BLaER1 (cell line): ENCODE measurements around the gene NOL4L.

Experiments used
- H3K27ac ChIP-seq: shearing (Covaris generic); formaldehyde crosslinking; 2 replicates; pipeline ENCODE4 v1.8.1; 2022
- H3K27me3 ChIP-seq: shearing (Covaris generic); formaldehyde crosslinking; 2 replicates; pipeline ENCODE4 v1.8.1; 2022
- H3K36me3 ChIP-seq: shearing (Covaris generic); formaldehyde crosslinking; 2 replicates; pipeline ENCODE4 v1.8.1; 2022
- H3K4me1 ChIP-seq: shearing (Covaris generic); formaldehyde crosslinking; 2 replicates; pipeline ENCODE4 v1.8.1; 2022
- H3K4me2 ChIP-seq: shearing (Covaris generic); formaldehyde crosslinking; 2 replicates; pipeline ENCODE4 v1.8.1; 2022
- H3K4me3 ChIP-seq: shearing (Covaris generic); formaldehyde crosslinking; 2 replicates; pipeline ENCODE4 v1.8.1; 2022
- H3K9ac ChIP-seq: shearing (Covaris generic); formaldehyde crosslinking; 2 replicates; pipeline ENCODE4 v1.8.1; 2022
- H3K9me3 ChIP-seq: shearing (Covaris generic); formaldehyde crosslinking; 2 replicates; pipeline ENCODE4 v1.8.1; 2022
- H4K20me1 ChIP-seq: shearing (Covaris generic); formaldehyde crosslinking; 2 replicates; pipeline ENCODE4 v1.8.1; 2022
- Cebpa-rat ChIP-seq: shearing (Covaris generic); IDR thresholded peaks from 2 replicates; pipeline ENCODE4 v1.8.1; 2022

Gene NOL4L

DNA sequence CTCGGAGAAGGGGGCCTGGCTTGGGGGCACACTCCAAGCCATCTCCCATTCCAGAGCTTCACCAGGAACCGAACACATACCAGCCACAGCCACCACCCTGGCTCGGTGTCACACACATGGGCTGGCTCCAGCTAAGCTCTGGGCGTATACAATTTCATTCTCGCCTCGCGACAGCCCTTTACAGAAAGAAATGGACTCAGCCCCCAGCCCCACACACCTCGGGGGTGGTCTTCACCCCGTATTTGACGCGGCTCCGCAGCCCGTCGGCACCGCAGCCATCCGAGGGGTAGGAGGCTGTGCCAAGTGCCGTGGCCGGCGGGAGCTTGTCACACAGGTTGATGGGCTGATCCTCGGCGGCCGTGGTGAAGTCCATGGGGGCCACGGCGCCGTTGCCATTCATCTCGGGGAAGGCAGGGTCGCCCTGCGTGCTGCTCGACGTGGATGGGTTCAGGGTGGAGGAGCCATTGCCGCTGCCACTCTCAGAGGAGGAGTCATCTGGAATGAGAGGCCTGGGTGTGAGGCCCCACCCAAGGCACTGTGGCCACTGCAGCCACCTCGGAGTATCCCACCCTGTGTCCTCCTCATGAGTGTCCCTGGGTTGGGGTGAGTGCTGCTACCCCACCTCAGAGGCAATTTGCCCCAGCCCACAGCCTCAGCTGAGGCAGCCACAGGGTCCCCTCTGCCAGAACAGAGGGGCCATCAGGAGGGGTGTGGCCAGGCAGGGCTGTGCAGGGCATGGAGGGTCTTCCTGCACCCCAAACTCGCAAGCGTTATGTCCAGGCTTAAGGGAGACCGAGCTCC is 129.0 kb downstream of the NOL4L start:
- no peaks in the 10 kb centered on the region for H3K9me3 ChIP-seq
- H3K27ac ChIP-seq, result peak overlapping the region; percentile 55; the same call in 1 of the 2 replicates
- peak overlapping the region; percentile 89 for H3K4me2 ChIP-seq
- H3K36me3 ChIP-seq, result peaks cover 81% of the 10 kb centered on the region
- no peak for TF ChIP-seq Cebpa-rat
- peaks cover 78% of the 10 kb centered on the region for H3K4me1 ChIP-seq
- peaks cover 100% of the 10 kb centered on the region for H4K20me1 ChIP-seq
- no peak overlapping the region for H3K4me3 ChIP-seq
- peak overlapping the region; percentile 50; the same call in 1 of the 2 replicates for H3K9ac ChIP-seq
- no peaks in the 10 kb centered on the region for H3K27me3 ChIP-seq

DNA sequence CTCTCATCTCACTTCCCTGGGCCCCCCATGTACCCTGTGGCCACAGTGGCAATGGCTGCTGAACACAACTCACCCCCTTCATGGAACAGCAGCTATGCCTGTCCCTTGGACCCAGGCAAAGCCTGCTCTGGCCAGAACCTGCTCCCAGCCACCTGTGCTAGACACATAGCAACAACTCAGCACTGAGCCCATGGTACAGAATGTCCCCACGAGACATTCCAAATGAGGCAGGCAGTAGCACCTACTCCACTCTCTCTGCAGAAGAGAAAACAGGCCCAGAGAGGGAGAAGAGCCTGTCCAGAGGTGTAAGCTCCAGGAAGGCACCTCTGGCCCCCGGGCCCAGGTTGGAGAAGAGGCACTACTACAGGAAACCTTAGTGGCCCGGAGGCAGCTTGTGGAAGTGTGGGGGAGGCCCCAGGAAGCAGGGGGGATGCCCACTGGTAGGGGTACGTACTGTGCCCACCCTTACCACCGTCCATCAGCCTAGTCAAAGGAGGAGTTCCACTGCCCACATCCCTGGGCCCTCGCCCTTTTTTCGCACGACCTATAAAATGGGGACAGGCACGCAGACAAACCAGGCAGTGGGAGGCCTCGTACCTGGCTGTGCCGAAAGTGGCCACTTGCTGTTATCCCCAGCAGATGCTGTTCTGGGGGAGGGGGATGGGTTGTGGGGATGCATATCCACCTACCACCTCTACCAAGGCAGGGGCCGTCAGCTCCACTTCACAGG is 129.8 kb downstream of the NOL4L start:
- Histone ChIP-seq H3K9me3 (no peaks in the 10 kb centered on the region), H3K27me3 (no peaks in the 10 kb centered on the region), H3K9ac (peak overlapping the region; percentile 50), H4K20me1 (peaks cover 100% of the 10 kb centered on the region), H3K36me3 (peaks cover 81% of the 10 kb centered on the region), H3K4me1 (peaks cover 86% of the 10 kb centered on the region), H3K4me3 (no peak overlapping the region), H3K4me2 (peak overlapping the region; percentile 89), H3K27ac (no peak overlapping the region)
- TF ChIP-seq Cebpa-rat, result no peak

DNA sequence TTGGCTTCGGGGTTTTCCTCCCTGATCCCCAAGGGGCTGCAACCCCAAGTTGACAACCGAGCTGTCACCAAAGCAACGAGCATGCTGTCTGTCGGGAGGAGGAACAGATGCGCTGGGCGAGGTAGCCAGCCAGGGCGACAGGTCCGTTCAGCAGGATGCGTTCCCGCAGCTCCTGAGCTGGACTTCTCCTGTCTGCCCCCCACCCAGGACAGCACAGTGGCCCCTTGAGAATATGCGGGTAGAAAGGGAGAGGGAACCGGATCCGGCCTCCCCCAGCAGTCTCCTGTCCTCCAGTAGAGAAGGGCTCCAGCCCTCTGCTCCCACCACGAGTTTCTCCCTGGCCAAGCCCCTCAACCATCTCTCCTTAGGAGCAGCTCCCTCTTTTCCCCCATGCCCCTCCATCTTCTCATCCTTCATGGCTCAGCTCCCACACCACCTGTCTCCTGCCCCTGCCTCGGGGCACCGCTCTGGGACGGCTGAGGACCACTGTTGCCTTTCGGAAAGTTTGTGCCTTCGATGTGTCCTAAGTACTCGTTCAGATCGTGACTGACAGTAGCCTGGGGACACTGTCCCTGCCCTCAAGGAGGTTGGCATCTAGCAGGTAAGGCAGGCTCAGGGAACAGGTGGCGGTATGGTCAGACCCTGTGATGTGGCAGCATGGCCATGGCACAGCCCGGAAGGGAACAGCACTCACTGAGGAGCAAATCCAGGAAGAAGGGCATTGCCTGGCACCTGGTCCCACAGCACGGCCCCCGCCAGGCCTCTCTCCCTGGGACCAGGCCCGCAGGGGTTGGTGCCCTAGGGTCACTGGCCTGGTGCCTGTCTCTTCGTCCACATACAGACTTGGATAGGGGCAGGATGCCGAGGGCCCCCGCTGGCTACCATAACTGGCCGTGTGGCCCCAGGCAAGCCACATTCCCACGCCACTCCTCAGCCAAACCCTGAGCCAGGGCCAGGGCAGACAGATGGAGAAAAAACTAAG is 130.7 kb downstream of the NOL4L start:
- TF ChIP-seq Cebpa-rat, result no peak
- H3K4me1 ChIP-seq, result peaks cover 95% of the 10 kb centered on the region
- peaks cover 100% of the 10 kb centered on the region for H4K20me1 ChIP-seq
- no peaks in the 10 kb centered on the region for H3K27me3 ChIP-seq
- no peak overlapping the region for H3K27ac ChIP-seq
- no peak overlapping the region; the same call in 1 of the 2 replicates for H3K4me3 ChIP-seq
- H3K36me3 ChIP-seq, result peaks cover 81% of the 10 kb centered on the region
- H3K4me2 ChIP-seq, result peak overlapping the region; percentile 89
- peak overlapping the region; percentile 50 for H3K9ac ChIP-seq
- no peaks in the 10 kb centered on the region for H3K9me3 ChIP-seq

DNA sequence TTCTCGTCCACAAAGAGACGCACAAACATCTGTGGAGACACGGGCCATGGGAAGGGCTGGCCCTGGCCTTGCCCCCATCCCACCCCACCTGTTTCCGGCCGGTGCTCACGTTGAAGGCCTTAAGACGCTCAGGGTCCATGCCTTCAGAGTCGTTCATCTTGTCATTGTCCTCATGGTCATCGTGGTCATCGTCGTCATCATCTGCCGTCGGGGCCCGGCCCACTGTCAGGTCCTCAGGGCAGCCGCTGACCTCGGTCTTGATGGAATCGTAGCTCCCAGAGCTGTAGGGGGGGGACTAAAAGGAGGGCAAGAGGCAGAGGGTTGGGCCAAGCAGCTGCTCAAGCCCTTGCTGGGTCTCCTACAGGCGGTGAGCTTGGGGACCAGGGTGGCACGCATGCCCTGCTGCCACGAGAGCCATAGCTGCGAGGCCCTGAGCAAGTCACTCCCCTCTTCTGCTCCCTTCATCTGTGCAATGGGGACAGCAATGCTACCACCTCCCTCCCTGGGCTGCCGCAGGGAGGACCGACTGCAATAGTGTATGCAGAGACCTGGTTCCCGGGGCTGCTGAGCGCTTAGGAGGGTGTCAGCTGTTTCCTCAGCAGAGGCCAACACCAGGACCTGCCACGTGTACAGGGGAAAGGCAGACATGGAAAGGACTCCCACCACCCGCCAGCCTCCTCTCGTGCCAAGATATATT is 131.5 kb downstream of the NOL4L start:
- Histone ChIP-seq H3K27ac (no peak overlapping the region), H3K9ac (no peak overlapping the region; the same call in 1 of the 2 replicates), H4K20me1 (peaks cover 100% of the 10 kb centered on the region), H3K36me3 (peaks cover 82% of the 10 kb centered on the region), H3K27me3 (no peaks in the 10 kb centered on the region), H3K9me3 (no peaks in the 10 kb centered on the region), H3K4me2 (peak overlapping the region; percentile 89), H3K4me3 (no peak overlapping the region), H3K4me1 (peaks cover 100% of the 10 kb centered on the region)
- TF ChIP-seq Cebpa-rat, result no peak

DNA sequence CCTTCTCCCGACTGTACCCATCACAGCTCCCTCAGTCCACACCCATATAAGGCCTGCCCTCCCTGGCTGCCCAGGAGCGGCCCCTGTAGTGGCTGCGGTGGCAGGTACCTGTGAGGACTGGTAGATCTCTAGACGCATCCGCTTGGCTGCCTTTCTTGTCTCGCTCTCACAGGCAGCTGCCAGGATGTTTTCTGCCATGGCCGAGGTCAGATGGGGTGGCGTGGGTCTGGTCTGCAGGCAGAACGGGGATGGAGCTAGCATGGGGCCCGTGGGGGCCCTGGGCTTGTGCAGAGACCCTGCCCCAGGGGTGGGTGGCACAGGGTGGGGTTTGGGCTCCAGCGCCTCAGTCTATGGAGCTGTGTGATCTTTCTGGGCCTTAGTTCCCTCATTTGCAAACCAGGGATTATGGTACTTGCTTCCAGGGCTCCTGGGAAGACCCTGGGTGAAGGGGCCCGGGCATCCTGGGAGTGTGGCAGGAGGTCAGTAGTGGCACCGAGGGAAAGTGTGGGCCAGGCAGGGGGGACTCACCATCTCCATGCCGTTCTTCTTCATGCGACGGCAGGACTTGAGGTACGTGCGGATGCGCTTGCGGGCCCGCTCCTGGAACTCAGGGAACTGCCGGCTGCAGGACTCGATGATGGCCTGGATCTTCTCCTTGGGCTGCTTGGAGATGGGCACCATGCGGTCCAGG is 132.2 kb downstream of the NOL4L start:
- Histone ChIP-seq H3K4me3 (peak overlapping the region; percentile 10; the same call in 1 of the 2 replicates), H3K27me3 (no peaks in the 10 kb centered on the region), H3K4me1 (peaks cover 100% of the 10 kb centered on the region), H3K4me2 (peak overlapping the region; percentile 89), H3K9ac (no peak overlapping the region; the same call in 1 of the 2 replicates), H3K9me3 (no peaks in the 10 kb centered on the region), H3K27ac (0 out of 2 replicates have a peak overlapping the region, but pooled peaks have one; percentile 48), H4K20me1 (peaks cover 100% of the 10 kb centered on the region), H3K36me3 (peaks cover 84% of the 10 kb centered on the region)
- no peak for TF ChIP-seq Cebpa-rat

DNA sequence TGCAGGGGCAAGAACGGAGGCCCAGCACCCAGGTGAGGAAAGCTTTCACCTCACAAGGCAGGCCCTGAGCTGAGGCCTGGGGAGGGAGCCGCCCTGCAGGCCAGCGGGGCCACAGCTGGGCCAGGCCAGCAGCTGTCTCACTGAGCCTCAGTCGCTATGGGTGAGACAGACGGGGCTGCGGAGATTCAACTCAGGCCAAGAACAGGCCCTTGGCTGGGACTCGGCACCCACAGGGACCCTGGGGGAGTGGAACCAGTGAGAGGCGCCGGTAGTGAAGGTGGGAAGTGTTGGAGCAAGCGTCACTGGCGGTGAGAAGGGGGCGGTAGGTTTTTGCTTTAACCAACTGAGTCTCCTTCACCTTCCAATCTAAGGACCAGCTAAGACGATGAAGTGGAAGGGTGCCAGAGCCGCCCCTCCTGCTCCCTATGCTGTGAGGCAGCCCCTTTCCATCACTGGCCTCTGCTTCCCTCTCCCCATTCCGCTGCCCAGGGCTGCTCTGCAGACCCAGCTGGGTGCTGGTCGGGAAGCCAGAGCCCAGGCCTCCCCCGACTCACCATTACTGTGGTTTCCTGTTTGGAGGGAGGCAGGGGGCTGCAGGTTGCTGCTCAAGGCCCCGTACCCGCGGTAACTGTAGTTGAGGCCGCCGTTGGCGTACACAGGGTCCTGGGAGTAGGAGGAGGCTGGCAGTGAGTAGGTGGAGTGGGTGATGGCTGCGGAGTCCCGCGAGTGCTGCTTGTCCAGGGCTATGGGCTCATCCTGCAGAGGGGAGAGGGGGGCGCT is 133.3 kb downstream of the NOL4L start:
- H3K36me3 ChIP-seq, result peaks cover 94% of the 10 kb centered on the region
- H3K9ac ChIP-seq, result no peak overlapping the region
- no peaks in the 10 kb centered on the region for H3K9me3 ChIP-seq
- no peak for TF ChIP-seq Cebpa-rat
- H3K4me2 ChIP-seq, result peak overlapping the region; percentile 89
- H3K27me3 ChIP-seq, result no peaks in the 10 kb centered on the region
- H3K4me1 ChIP-seq, result peaks cover 100% of the 10 kb centered on the region
- peaks cover 100% of the 10 kb centered on the region for H4K20me1 ChIP-seq
- H3K27ac ChIP-seq, result peak overlapping the region; percentile 48; the same call in 1 of the 2 replicates
- H3K4me3 ChIP-seq, result peak overlapping the region; percentile 10; the same call in 1 of the 2 replicates

DNA sequence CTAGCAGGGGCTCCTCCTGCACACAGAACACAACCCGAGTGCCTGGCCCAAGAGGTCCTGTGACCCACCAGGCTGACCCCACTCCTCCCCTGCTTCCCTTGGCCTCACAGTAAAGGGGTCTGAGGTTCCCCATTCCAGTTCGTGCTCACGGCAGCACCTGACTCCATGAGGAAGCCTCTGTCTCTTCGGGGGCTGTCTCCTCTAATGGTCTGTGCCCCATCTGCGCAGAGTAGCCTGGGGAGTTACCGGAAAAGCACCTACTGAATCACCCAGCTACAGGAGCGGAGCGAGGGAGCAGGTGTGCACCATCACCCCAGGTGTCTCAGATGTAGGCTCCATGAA is 133.8 kb downstream of the NOL4L start:
- peaks cover 97% of the 10 kb centered on the region for H3K36me3 ChIP-seq
- TF ChIP-seq Cebpa-rat, result no peak

More for the DNA sequence above, 133.8 kb downstream of the NOL4L start:
- no peak overlapping the region for H3K27ac ChIP-seq
- H3K4me3 ChIP-seq, result no peak overlapping the region
- H3K9me3 ChIP-seq, result no peaks in the 10 kb centered on the region
- no peaks in the 10 kb centered on the region for H3K27me3 ChIP-seq
- H4K20me1 ChIP-seq, result peaks cover 100% of the 10 kb centered on the region
- H3K4me2 ChIP-seq, result peak overlapping the region; percentile 89
- H3K9ac ChIP-seq, result no peak overlapping the region
- peaks cover 100% of the 10 kb centered on the region for H3K4me1 ChIP-seq
